Measurements from ENCODE around the gene CALN1.
A peak's percentile ranks its signal among the peaks of the same experiment; 100 is the strongest.

The CALN1 gene

DNA sequence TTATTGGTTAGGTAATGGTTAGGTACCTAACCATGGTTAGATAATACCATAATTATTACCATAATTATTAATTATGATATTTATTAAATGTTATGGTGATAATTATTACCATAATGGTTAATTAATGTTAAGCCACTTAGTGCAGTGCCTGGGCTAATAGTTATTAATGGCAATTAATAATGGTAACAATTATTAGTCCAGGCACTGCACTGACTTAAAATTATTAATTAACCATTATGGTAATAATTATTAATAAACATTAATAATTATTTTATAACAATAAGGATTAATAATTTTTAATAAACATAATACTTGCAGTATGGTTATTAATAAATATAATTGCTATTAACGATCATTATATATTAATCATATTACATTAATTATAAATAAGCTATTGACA lies 604.0 kb downstream of the CALN1 start:
- TF ChIP-seq, protein P1, sequence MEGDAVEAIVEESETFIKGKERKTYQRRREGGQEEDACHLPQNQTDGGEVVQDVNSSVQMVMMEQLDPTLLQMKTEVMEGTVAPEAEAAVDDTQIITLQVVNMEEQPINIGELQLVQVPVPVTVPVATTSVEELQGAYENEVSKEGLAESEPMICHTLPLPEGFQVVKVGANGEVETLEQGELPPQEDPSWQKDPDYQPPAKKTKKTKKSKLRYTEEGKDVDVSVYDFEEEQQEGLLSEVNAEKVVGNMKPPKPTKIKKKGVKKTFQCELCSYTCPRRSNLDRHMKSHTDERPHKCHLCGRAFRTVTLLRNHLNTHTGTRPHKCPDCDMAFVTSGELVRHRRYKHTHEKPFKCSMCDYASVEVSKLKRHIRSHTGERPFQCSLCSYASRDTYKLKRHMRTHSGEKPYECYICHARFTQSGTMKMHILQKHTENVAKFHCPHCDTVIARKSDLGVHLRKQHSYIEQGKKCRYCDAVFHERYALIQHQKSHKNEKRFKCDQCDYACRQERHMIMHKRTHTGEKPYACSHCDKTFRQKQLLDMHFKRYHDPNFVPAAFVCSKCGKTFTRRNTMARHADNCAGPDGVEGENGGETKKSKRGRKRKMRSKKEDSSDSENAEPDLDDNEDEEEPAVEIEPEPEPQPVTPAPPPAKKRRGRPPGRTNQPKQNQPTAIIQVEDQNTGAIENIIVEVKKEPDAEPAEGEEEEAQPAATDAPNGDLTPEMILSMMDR (IDR thresholded peaks at IDR 0.05; ENCODE audit: control insufficient read depth, extremely low read depth, insufficient read depth), result no peak

DNA sequence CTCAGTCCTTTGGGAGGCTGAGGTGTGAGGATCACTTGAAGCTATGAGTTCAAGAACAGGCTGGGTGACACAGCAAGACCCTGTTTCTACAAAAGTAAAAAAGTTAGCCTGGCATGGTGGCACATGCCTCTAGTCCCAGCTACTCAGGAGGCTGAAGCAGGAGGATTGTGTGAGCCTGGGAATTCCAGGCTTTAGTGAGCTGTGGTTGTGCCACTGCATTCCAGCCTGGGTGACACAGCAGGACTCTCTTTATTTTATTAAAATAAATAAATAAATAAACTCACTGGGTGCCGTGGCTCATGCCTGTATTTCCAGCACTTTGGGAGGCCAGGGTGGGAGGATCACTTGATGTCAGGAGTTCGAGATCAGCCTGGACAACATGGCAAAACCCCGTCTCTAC lies 607.9 kb downstream of the CALN1 start:
- TF ChIP-seq, protein P1 (IDR thresholded peaks at IDR 0.05; ENCODE audit: control insufficient read depth, extremely low read depth, insufficient read depth), result no peak
- no peak overlapping the region for H3K4me3 ChIP-seq (ENCODE audit: low read depth, low read length)
- DNase-seq (ENCODE audit: low read depth), result no peak

More for the DNA sequence above, 604.0 kb downstream of the CALN1 start:
- H3K4me3 ChIP-seq (ENCODE audit: low read depth, low read length), result no peak overlapping the region
- no peak for DNase-seq (ENCODE audit: low read depth)

DNA sequence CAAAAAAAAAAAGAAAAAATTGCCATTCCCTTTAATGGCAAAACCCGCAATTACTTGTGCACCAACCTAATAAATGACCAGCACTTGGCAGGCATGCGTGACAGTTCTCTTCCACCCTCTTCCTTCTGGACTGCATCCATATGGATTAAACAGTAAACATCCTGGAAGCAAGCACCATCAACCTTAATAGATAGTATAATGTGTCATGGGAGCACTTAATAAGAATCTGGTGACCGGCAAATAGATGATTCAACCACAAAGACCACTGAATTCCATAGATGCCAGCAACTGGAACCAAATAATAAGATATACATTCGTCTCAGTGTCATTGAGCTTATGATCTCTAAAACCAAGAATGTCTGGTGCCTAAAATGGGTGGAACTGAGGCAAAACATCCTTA lies 610.2 kb downstream of the CALN1 start:
- H3K4me3 ChIP-seq (ENCODE audit: low read depth, low read length), result no peak overlapping the region
- DNase-seq (ENCODE audit: low read depth), result peak; percentile 8
- TF ChIP-seq, protein P1 (IDR thresholded peaks at IDR 0.05; ENCODE audit: control insufficient read depth, extremely low read depth, insufficient read depth), result no peak

DNA sequence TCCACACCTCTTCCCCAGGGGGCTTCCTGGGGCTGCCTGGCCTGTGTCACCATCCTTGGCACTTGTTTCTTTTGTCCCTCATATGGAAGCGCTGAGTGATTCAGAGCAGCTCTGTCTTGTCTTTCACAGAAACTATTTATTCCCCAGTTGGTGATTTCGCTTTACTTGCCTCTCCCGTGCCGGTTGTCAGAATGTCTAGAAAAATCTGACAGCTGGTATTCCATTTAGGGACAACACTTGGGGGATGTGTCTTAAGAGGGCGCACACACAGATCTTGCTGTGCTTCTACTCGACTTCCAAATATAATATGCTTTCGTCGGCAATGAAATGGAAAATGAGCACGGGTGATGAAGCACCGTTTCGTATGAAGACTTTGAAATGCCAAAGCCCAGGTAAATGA lies 611.8 kb downstream of the CALN1 start:
- no peak for DNase-seq (ENCODE audit: low read depth)
- no peak overlapping the region for H3K4me3 ChIP-seq (ENCODE audit: low read depth, low read length)
- TF ChIP-seq, protein P1 (IDR thresholded peaks at IDR 0.05; ENCODE audit: control insufficient read depth, extremely low read depth, insufficient read depth), result no peak

DNA sequence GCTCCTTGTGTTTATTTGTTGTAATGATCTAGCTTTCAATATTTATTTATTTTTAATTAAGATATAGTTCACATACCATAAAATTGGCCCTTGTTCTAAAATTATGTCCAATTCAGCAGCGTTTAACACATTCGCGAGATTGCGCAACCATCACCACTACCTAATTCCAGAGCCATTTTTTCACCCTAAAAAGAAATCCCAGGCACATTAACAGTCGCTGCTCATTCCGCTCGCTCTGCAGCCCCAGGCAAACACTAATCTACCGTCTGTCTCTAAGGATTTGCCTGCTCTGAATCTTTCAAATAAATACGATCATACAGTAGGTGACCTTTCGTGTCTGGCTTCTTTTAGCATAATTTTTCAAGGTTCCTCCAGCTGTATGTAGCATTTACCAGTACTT lies 616.7 kb downstream of the CALN1 start:
- TF ChIP-seq, protein P1 (IDR thresholded peaks at IDR 0.05; ENCODE audit: control insufficient read depth, extremely low read depth, insufficient read depth), result no peak
- H3K4me3 ChIP-seq (ENCODE audit: low read depth, low read length), result no peak overlapping the region
- DNase-seq (ENCODE audit: low read depth), result no peak

DNA sequence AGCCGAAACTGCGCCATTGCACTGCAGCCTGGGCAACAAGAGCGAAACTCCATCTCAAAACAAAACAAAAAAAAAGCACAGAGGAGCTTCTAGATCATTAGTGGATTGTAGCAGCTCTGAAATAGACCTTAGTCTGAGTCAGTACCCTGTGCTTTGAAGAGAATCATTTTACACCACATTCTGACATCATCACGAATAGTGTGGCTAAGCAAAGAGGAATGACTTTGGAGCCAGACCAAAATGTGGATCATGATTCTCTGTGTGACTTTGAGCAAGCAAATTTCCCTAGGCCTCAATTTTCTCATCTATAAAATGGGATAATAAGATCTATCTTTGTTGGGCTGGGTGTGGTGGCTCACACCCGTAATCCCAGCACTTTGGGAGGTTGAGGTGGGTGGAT lies 618.9 kb downstream of the CALN1 start:
- no peak overlapping the region for H3K4me3 ChIP-seq (ENCODE audit: low read depth, low read length)
- TF ChIP-seq, protein P1 (IDR thresholded peaks at IDR 0.05; ENCODE audit: control insufficient read depth, extremely low read depth, insufficient read depth), result no peak
- no peak for DNase-seq (ENCODE audit: low read depth)

DNA sequence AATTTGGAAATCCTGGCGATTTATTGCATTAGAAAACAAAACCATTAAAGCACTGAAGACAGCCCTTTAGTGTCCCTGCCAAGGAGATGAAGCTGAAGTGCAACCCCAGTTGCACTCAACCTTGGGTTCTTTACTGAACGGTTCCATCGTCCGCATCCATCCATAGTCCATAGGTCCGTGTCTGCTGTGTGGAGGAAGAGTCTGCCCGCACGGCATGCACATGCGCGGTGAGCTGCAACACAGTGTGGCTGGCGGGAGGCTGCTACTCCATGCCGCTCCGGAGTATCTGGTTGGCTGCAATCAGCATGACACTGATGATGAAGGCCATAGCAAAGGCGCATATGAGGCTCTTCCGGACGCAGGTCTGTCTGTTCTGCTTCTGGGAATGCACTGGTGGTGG lies 624.6 kb downstream of the CALN1 start:
- no peak overlapping the region for H3K4me3 ChIP-seq (ENCODE audit: low read depth, low read length)
- DNase-seq (ENCODE audit: low read depth), result no peak
- TF ChIP-seq, protein P1 (IDR thresholded peaks at IDR 0.05; ENCODE audit: control insufficient read depth, extremely low read depth, insufficient read depth), result no peak
